IMR-90 (cell line): ENCODE results near the gene PTGES3L.
"Not testable (repeated sequence)": the region's sequence is repeated elsewhere in the genome, so short reads cannot be mapped to it uniquely, and the experiment has no call there.

ENCODE experiments used
- CEBPB ChIP-seq: IDR thresholded peaks from 2 replicates; pipeline ENCODE4 v1.6.1; 2012; ENCODE audit warnings: low read depth, low read length, improper control_type of control experiment
- CHD1 ChIP-seq: IDR thresholded peaks from 2 replicates; pipeline ENCODE4 v1.6.1; 2012; ENCODE audit warnings: low read depth, low read length, improper control_type of control experiment
- CTCF ChIP-seq: conservative IDR thresholded peaks from 2 replicates; pipeline ENCODE4 v1.5.1; 2012; ENCODE audit warnings: mild to moderate bottlenecking, low read depth, low read length, improper control_type of control experiment
- FOS ChIP-seq: fragments of 150-350 bp; IDR thresholded peaks from 2 replicates; pipeline ENCODE4 v1.6.1; 2016; ENCODE audit warnings: low read depth, low read length
- MAFK ChIP-seq: IDR thresholded peaks from 2 replicates; pipeline ENCODE4 v1.6.1; 2012; ENCODE audit warnings: low read depth, low read length, improper control_type of control experiment
- POLR2A ChIP-seq: IDR thresholded peaks from 2 replicates; pipeline ENCODE4 v1.6.1; 2012; ENCODE audit warnings: mild to moderate bottlenecking, low read depth, low read length
- RAD21 ChIP-seq: IDR thresholded peaks from 2 replicates; pipeline ENCODE4 v1.6.1; 2012; ENCODE audit warnings: low read length, improper control_type of control experiment
- RFX5 ChIP-seq: IDR thresholded peaks from 2 replicates; pipeline ENCODE4 v1.8.0; 2012; ENCODE audit warnings: low read depth, mild to moderate bottlenecking, low read length, moderate library complexity
- SMC3 ChIP-seq: fragments of 150-350 bp; IDR thresholded peaks from 2 replicates; pipeline ENCODE4 v1.6.1; 2016; ENCODE audit warnings: low read depth, mild to moderate bottlenecking, antibody characterized with exemption, low read length, moderate library complexity
- TF ChIP-seq, protein P1 (sequence below): fragments of 150-350 bp; IDR thresholded peaks from 2 replicates; pipeline ENCODE4 v1.6.1; 2017; ENCODE audit warnings: mild to moderate bottlenecking, antibody characterized with exemption, low read length, low read depth
- TF ChIP-seq, protein P2 (sequence below): fragments of 150-350 bp; IDR thresholded peaks from 2 replicates; pipeline ENCODE4 v1.6.1; 2016; ENCODE audit warnings: low read depth, mild to moderate bottlenecking, low read length, moderate library complexity, borderline replicate concordance

- not testable (repeated sequence) for TF ChIP-seq POLR2A, CTCF, SMC3, RAD21, FOS, CHD1, RFX5, CEBPB, MAFK
- TF ChIP-seq, protein P1, sequence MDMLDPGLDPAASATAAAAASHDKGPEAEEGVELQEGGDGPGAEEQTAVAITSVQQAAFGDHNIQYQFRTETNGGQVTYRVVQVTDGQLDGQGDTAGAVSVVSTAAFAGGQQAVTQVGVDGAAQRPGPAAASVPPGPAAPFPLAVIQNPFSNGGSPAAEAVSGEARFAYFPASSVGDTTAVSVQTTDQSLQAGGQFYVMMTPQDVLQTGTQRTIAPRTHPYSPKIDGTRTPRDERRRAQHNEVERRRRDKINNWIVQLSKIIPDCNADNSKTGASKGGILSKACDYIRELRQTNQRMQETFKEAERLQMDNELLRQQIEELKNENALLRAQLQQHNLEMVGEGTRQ, result not testable (repeated sequence)
- TF ChIP-seq, protein P2, sequence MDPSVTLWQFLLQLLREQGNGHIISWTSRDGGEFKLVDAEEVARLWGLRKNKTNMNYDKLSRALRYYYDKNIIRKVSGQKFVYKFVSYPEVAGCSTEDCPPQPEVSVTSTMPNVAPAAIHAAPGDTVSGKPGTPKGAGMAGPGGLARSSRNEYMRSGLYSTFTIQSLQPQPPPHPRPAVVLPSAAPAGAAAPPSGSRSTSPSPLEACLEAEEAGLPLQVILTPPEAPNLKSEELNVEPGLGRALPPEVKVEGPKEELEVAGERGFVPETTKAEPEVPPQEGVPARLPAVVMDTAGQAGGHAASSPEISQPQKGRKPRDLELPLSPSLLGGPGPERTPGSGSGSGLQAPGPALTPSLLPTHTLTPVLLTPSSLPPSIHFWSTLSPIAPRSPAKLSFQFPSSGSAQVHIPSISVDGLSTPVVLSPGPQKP, result not testable (repeated sequence)
These were observed 4.2 kb downstream of the PTGES3L start for GRCh38 chr17:42975701-42976100.
